ENCODE measurements around the gene SLC9C1. TPM values are rescaled to one million over a fixed set of nuclear protein-coding genes. Genes with fewer than 3 reads are reported as not detected.

SLC9C1 gene
- total RNA-seq, 1 experiment from 2014 or later: not detected

DNA sequence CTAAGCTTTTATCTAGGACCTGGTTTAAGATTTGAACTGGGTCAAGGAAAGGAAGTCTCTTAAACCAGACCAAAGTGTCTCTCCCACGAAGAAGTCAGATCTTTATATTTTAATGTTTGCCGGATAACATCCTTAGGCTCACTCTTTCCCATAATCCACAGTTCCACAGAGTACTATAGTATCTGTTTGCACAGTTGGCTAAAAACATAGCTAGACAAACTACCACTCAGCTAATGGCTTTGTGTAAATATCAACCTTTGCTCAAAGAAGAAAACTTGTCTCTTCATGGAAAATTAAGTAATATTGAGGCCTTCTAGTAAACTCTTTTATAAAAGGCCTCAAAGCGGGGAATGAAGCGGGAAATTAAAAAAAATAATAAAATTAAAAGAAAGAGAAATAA, 13.5 kb upstream of the SLC9C1 start:
- no peak for DNase-seq (ENCODE audit: low read depth)

DNA sequence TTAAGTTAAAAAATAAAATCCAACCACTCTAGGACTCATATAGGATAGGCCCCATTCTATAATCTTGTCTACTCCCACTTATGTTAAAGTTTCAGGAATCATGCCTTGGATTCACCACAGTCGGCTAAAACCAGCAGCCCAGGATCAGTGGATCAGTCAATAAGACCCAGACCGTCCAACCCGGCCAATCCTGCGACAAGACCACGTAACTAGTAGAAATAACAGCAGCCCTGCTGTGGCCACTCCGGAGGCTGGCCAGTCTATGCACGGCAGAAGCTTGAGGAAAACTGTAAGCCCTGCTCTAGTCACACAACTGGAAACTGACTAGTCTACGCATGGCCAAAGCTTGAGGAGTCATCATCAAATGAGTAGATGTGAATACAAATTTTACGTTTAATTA, 12.8 kb upstream of the SLC9C1 start:
- DNase-seq (ENCODE audit: low read depth): no peak

- DNase-seq (ENCODE audit: low read depth): peak; percentile 34
These were observed 10.6 kb upstream of the SLC9C1 start for GRCh38 chr3:112304611-112305010.

- DNase-seq (ENCODE audit: low read depth): peak; percentile 46
These were observed 9.8 kb upstream of the SLC9C1 start for GRCh38 chr3:112303764-112304325.

- peak; percentile 43 for DNase-seq (ENCODE audit: low read depth)
These were observed 9.1 kb upstream of the SLC9C1 start for GRCh38 chr3:112302881-112303763.

GRCh38 chr3:112302150-112302830, 8.3 kb upstream of the SLC9C1 start:
- peak; percentile 26 for DNase-seq (ENCODE audit: low read depth)

- DNase-seq (ENCODE audit: low read depth): no peak
These were observed 4.8 kb upstream of the SLC9C1 start for GRCh38 chr3:112298781-112299180.

DNA sequence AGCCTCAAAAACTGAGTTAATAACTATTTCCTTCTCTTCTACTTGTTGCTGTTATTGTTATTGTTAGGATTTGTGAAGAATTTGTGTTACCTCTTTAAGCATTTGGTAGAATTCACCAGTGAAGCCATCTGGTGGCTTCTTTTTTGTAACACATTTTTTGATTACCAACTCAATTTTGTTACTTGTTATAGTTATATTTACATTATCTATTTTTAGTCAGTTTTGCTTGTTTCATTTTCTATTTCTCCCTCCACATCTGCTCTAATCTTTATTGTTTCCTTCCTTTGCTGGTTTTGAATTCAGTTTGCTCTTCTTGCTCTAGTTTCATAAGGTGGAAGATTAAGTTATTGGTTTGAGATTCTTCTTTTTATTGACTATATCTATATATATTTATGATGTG, 3.7 kb upstream of the SLC9C1 start:
- no peak for DNase-seq (ENCODE audit: low read depth)

DNA sequence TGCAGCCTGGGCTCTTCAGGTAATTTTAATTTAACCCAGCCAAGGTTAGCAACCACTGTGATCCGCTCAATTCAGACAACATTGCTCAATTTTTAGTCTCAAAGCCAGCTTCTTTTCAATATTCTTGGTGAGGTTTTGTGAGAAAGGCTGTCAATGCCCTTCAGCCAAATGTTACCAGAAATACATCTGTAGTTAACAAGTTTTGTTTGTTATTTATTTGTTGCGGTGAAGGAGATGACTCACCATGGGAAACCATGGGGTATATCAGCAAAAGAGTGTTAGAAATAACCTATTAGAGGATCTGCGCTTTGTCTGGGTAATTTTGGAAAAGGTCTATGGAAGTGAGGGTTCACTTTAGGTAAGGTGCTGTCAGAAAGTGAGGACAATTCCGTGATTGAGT, 5.0 kb downstream of the SLC9C1 start:
- DNase-seq (ENCODE audit: low read depth): peak; percentile 15

- DNase-seq (ENCODE audit: low read depth): no peak
These were observed 13.8 kb downstream of the SLC9C1 start for GRCh38 chr3:112280266-112280665.

- DNase-seq (ENCODE audit: low read depth): no peak
These were observed 20.5 kb downstream of the SLC9C1 start for GRCh38 chr3:112273536-112273935.

DNA sequence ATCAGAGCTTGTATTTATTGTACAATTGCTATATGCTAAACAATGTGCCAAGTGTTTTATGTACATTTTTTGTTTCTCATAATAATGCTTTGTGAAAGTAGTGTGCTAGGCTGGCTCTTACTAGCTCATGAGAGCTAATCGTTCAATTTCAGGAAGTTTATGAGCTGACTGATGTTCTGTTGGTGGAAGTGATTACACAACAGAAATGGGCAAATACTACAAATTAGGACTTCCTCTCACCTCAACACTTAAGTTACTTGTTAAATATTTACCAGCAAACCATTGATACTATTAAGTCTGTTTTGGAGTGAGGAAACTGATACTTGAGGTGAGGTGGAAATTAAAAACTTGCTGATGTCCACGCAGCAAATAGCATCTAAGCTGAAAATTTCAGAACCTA, 32.3 kb downstream of the SLC9C1 start:
- no peak for DNase-seq (ENCODE audit: low read depth)

GRCh38 chr3:112260563-112260962, 33.5 kb downstream of the SLC9C1 start:
- no peak for DNase-seq (ENCODE audit: low read depth)

GRCh38 chr3:112253301-112253971, 40.6 kb downstream of the SLC9C1 start:
- DNase-seq (ENCODE audit: low read depth): no peak

- no peak for DNase-seq (ENCODE audit: low read depth)
These were observed 46.1 kb downstream of the SLC9C1 start for GRCh38 chr3:112247900-112248299.

GRCh38 chr3:112247350-112247749, 46.7 kb downstream of the SLC9C1 start:
- no peak for DNase-seq (ENCODE audit: low read depth)

DNA sequence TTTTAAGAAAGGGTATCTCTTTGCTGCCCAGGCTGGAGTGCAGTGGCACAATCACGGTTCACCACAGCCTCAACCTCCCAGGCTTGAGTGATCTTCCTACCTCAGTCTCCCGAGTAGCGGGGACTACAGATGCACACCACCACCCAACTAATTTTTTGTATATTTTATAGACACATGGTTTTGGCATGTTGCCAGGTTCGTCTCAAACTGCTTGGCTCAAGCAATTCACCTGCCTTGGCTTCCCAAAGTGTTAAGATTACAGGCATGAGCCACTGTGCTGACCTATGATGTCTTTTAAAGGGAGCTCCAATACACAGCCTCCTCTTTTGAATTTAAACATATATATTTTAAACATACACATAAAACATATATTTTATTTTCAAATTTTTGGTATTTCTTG, 60.9 kb downstream of the SLC9C1 start:
- no peak for DNase-seq (ENCODE audit: low read depth)

- DNase-seq (ENCODE audit: low read depth): no peak
These were observed 62.3 kb downstream of the SLC9C1 start for GRCh38 chr3:112231727-112232126.

DNA sequence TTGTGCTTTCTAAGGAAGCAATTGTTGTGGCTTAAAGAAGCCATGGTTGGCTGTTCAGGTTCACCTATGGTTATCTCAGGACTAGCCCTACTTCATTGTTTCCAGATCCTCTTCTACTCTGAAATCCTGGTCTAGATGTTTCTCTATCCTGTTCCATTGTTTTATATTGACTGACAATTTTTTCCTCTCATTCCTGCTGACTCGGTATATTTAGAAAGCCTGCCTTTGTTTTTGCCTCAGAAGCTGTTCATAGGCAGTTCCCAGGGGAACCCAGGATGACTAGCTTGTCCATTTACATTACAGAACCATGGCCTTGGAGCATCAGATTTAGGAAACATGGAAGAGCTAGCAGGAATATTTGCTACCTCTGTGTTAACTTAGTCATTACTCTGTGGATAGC, 64.0 kb downstream of the SLC9C1 start:
- DNase-seq (ENCODE audit: low read depth): no peak

DNA sequence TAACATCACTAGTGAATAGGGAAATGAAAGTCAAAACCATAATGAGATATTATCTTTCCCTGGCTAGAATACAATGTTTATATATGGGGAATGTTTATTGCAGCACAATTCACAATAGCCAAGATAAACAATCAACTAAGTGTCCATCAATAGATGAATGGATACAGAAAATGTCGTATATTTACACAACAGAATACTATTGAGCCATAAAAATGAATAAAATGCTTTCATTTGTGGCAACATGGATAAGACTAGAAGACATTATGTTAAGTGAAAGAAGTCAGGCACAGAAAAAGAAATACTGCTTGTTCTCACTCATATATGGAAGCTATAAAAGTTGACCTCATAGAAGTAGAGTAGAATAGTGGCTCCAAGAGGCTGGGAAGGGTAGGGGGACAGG, 65.2 kb downstream of the SLC9C1 start:
- no peak for DNase-seq (ENCODE audit: low read depth)

DNA sequence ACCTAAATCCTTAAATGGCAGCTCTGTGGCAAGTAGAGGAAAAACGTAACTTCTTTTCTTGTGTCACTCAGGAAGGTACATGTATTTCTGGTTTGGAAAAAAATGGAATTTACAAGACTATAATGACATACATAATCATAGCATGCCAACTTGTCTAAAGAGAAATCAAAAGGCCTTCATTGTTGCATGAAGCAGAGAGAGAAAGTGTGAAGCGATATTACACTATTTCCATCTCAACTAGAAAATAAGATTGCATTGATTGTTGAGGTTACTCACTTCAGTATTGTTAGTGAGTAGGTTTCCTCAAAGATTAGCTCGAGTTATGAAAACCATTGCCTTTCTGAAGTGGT, 93.7 kb downstream of the SLC9C1 start:
- no peak for DNase-seq (ENCODE audit: low read depth)

GRCh38 chr3:112199622-112200316, 94.2 kb downstream of the SLC9C1 start:
- DNase-seq (ENCODE audit: low read depth): peak; percentile 64
